Thyroid gland (tissue), 4 donors: ENCODE data around the gene LUZP2.

Experiments
- CTCF ChIP-seq, 6 experiments: fragments of 200-600 bp in 3 of 6; fragments of 450-650 bp in 3 of 6; sonication (generic) in 3 of 6; IDR thresholded peaks; one replicate each; pipeline ENCODE4 v1.5.1; 2016 to 2019; ENCODE audit warnings: antibody characterized with exemption in 6 of 6, mild to moderate bottlenecking in 2 of 6, inconsistent platforms in 1 of 6, moderate library complexity in 1 of 6
- POLR2A ChIP-seq, 2 donors: fragments of 450-650 bp; IDR thresholded peaks; one replicate each; pipeline ENCODE4 v1.6.1; 2017; ENCODE audit warnings: antibody characterized with exemption in 2 of 2, mild to moderate bottlenecking in 2 of 2, moderate library complexity in 1 of 2

- TF ChIP-seq CTCF (IDR thresholded peaks at IDR 0.05) (no peak), POLR2A (IDR thresholded peaks at IDR 0.05) (no peak)
Measured at GRCh38 chr11:24819006-24819405, 322.2 kb downstream of the LUZP2 start.
